Heart right ventricle (tissue), 16 donors: ENCODE data around the gene SHB. TPM values are rescaled to one million over a fixed set of nuclear protein-coding genes. Genes with fewer than 3 reads are reported as not detected.

Experiments used
- ATAC-seq, 8 donors: fragments of 200-7000 bp; cut with Tn5 transposase; one replicate each; pipeline ENCODE4 v1.9.1; 2020; ENCODE audit warnings: mild to moderate bottlenecking in 8 of 8, moderate library complexity in 8 of 8, moderate number of reproducible peaks in 1 of 8
- DNase-seq, 2 donors: peaks; one replicate each; pipeline ENCODE4 v3.0.0-alpha.2; 2020
- H3K27ac ChIP-seq, 10 donors: fragments of 200-600 bp; sonication (generic) in 2 of 10; one replicate each; pipeline versions ENCODE4 v1.5.0 to v1.8.0; 2020 to 2022; ENCODE audit warnings: mild to moderate bottlenecking in 3 of 10
- H3K27me3 ChIP-seq, 7 donors: fragments of 200-600 bp; one replicate each; pipeline ENCODE4 v1.8.0; 2021 to 2022; ENCODE audit warnings: mild to moderate bottlenecking in 2 of 7
- H3K36me3 ChIP-seq, 9 donors: fragments of 200-600 bp; sonication (generic) in 1 of 9; one replicate each; pipeline versions ENCODE4 v1.5.0 to v1.8.0; 2020 to 2022; ENCODE audit warnings: mild to moderate bottlenecking in 2 of 9
- H3K4me1 ChIP-seq, 9 donors: fragments of 200-600 bp; sonication (generic) in 1 of 9; one replicate each; pipeline versions ENCODE4 v1.5.0 to v1.8.0; 2020 to 2022; ENCODE audit warnings: mild to moderate bottlenecking in 4 of 9
- H3K4me3 ChIP-seq, 10 donors: fragments of 200-600 bp; sonication (generic) in 2 of 10; one replicate each; pipeline versions ENCODE4 v1.5.0 to v1.8.0; 2020 to 2022; ENCODE audit warnings: mild to moderate bottlenecking in 7 of 10, moderate library complexity in 2 of 10
- H3K9me3 ChIP-seq, 11 donors: fragments of 200-600 bp in 10 of 11; sonication (generic) in 2 of 11; one replicate each; pipeline versions ENCODE4 v1.5.0 to v1.8.0; 2013 to 2022; ENCODE audit warnings: mild to moderate bottlenecking in 2 of 11, control low read depth in 1 of 11, moderate library complexity in 1 of 11
- CTCF ChIP-seq, 9 donors: fragments of 200-600 bp; sonication (generic) in 2 of 9; IDR thresholded peaks; one replicate each; pipeline versions ENCODE4 v1.5.0 to v1.8.0; 2021 to 2022; ENCODE audit warnings: antibody characterized with exemption in 9 of 9, mild to moderate bottlenecking in 5 of 9, moderate library complexity in 1 of 9
- WGBS, 2 donors: extraction: QIAGEN DNeasy Blood & Tissue Kit; methylation state at CpG; one replicate each; pipeline ENCODE4 v1.1.7; 2013; ENCODE audit warnings: inconsistent platforms in 1 of 2; 5-methylcytosine and 5-hydroxymethylcytosine counted together
- intact Hi-C, 10 donors: fragments of 100-400 bp; cut with DNase I; formaldehyde crosslinking; loops; one replicate each; pipeline versions ENCODE4 v1.11.1 to v1.14.2; 2022
- polyA plus RNA-seq, 2 donors: library from polyadenylated mRNA; stranded (reverse); fragments of 200-250 nt; gene quantifications; one replicate each; pipeline ENCODE4 v1.2.3, GENCODE V29; 2013
- total RNA-seq, 10 donors: library from RNA; stranded (reverse); fragmentation: NEBNext Ultra II Directional in 3 of 10; extraction: Animal tissue kit (Norgen Biotek cat#: 25700) in 3 of 10; gene quantifications; one replicate each; pipeline versions ENCODE4 v1.2.1 to v1.2.4, GENCODE V29; 2021 to 2023
- donor health status: Arrhythmogenic right ventricular cardiomyopathy.
- donor health status: ischemic (EF 13 %, LVEDD 7.1; RV severe dilation, severe dysfunction).
- donor health status: healthy with polysubstance abuse.
- donor health status: DM: no; HTN: yes; CAD: no.
- donor health status: DM: no; HTN: no; CAD: no.
- donor health status: ischemic (EF 25% LVEDD 6.9; RV normal size, moderate dysfunction).
- donor health status: ischemic (EF 25% LVEDD 5.7; RV mildly dilated, moderate dysfunction).
- donor health status: healthy.
- donor health status: DM: yes; HTN: yes; CAD: no.
- donor health status: Ischemic cardiomyopathy.
- donor health status: ischemic (EF 35%, LVEDD 5.7; RV mildly dilated, moderate dysfunction).
- donor health status: nonischemic (EF 11% LVEDD 7.7; RV severe dilation, severe dysfunction).
- donor health status: DM: yes; HTN: yes; CAD: no.
- donor health status: PGD.
- donor health status: ischemic (EF 29% LVEDD 5.4; RV normal size, mild dysfunction).
- donor health status: nonischemic (EF 23%, LVEDD 6.1; RV moderate dilation, normal function).

Gene SHB
- total and polyA plus RNA-seq, 12 donors = 5.7 to 26.6 (median 18.0) TPM

- ATAC-seq (no peak), DNase-seq (no peak)
- no peaks in the 10 kb centered on the region for H3K27me3 ChIP-seq
- WGBS, 2 donors = 72 to 89% methylated on average over 7 of the region's 7 CpGs
- H3K4me3 ChIP-seq = no peak overlapping the region
- no peak for TF ChIP-seq CTCF (IDR thresholded peaks at IDR 0.05)
- no peaks in the 10 kb centered on the region for H3K9me3 ChIP-seq
- intact Hi-C loops = no loop called here
- peaks cover 7 to 77% (median 47%) of the 10 kb centered on the region in 9 donors for H3K4me1 ChIP-seq
- no peak overlapping the region for H3K27ac ChIP-seq
- peaks cover 0 to 66% (median 12%) of the 10 kb centered on the region in 9 donors for H3K36me3 ChIP-seq
Observed at GRCh38 chr9:37947471-37947870, 121.6 kb downstream of the SHB start.

- H3K4me3 ChIP-seq = no peak overlapping the region
- H3K27ac ChIP-seq = no peak overlapping the region
- no peaks in the 10 kb centered on the region for H3K27me3 ChIP-seq
- TF ChIP-seq CTCF (IDR thresholded peaks at IDR 0.05) = no peak
- peaks cover 7 to 82% (median 47%) of the 10 kb centered on the region in 9 donors for H3K4me1 ChIP-seq
- intact Hi-C loops = no loop called here
- DNase-seq = no peak
- H3K36me3 ChIP-seq = peaks cover 0 to 61% (median 12%) of the 10 kb centered on the region in 9 donors
- no peaks in the 10 kb centered on the region for H3K9me3 ChIP-seq
- no peak for ATAC-seq
- 95 to 97% methylated on average over 7 of the region's 7 CpGs for WGBS, 2 donors
Observed at GRCh38 chr9:37946971-37947370, 122.1 kb downstream of the SHB start.

GRCh38 chr9:37946041-37946440, 123.0 kb downstream of the SHB start:
- H3K4me3 ChIP-seq = no peak overlapping the region
- peaks cover 3 to 75% (median 44%) of the 10 kb centered on the region in 9 donors for H3K4me1 ChIP-seq
- peaks cover 0 to 60% (median 12%) of the 10 kb centered on the region in 9 donors for H3K36me3 ChIP-seq
- ATAC-seq = no peak
- no peak for TF ChIP-seq CTCF (IDR thresholded peaks at IDR 0.05)
- H3K27ac ChIP-seq = no peak overlapping the region
- no peaks in the 10 kb centered on the region for H3K9me3 ChIP-seq
- 89 to 94% methylated on average over 8 of the region's 8 CpGs for WGBS, 2 donors
- DNase-seq = no peak
- intact Hi-C loops = no loop called here
- H3K27me3 ChIP-seq = no peaks in the 10 kb centered on the region

GRCh38 chr9:37944671-37945481, 124.2 kb downstream of the SHB start:
- peak in 5 of 8 donors; percentile 6 to 26 (median 17) for ATAC-seq
- Histone ChIP-seq H3K4me1 (peaks cover 2 to 75% (median 45%) of the 10 kb centered on the region in 9 donors), H3K36me3 (peaks cover 0 to 55% (median 12%) of the 10 kb centered on the region in 9 donors)

More at GRCh38 chr9:37944671-37945481, 124.2 kb downstream of the SHB start:
- Histone ChIP-seq H3K4me3 (no peak overlapping the region), H3K27me3 (no peaks in the 10 kb centered on the region), H3K27ac (peak overlapping the region in 3 of 10 donors; percentile 3 to 36 (median 23)), H3K9me3 (no peaks in the 10 kb centered on the region)
- intact Hi-C loops = no loop called here
- WGBS, 2 donors = 60 to 77% methylated on average over 9 of the region's 9 CpGs
- DNase-seq = no peak
- no peak for TF ChIP-seq CTCF (IDR thresholded peaks at IDR 0.05)
